Muscle of back (tissue), 11 donors: ENCODE results near the gene GBF1. TPM values are rescaled to one million over a fixed set of nuclear protein-coding genes. Genes with fewer than 3 reads are reported as not detected.

Source experiments
- DNase-seq, 3 donors: peaks; one replicate each; pipeline versions ENCODE4 v3.0.0 to v3.0.0-alpha.2; 2013
- polyA plus RNA-seq, 10 donors: library from polyadenylated mRNA; unstranded; fragments of 120-200 nt; gene quantifications; one replicate each; pipeline ENCODE4 v1.2.1, GENCODE V29; 2013; ENCODE audit not compliant: insufficient read length in 10 of 10

Gene GBF1
- polyA plus RNA-seq, 10 donors, result 41.2 to 56.6 (median 51.1) TPM

DNA sequence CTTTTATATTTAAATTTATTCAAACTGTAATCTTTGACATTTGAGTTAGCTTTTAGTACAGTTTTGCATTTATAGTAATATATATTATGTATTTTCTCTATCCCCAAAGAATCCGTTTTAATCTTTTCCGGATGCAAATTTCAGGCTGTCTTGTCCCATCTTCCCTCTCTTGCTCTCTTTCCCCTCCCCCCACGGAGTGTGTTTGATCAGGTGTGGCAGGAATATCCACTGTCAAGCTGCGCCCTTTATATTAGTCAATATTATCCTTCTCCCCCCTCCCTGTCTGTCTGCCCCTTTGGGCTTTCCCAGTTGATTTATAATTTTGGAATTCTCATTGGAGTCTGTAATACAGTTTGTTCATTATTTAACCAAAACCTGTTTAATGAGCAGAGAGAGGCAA is 19.0 kb downstream of the GBF1 start:
- DNase-seq, result no peak

DNA sequence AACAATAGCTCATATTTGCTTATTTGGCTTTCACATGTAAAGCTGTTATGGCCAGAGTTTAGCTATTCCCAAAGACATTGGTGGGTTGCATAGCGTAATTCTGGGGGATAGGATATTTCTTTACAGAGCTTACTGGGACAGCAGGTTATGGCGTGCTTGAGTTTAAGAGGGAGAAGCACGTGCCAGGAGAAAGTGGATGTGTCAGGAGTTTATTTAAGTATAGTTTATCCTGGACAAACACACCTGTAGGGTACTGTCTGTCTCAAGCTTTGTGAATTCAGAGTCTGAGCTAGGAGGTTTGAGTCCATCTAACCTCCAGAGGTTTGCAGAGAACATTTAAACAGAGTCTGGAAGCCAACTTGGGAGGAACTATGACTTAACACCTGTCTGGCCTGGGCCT is 21.3 kb downstream of the GBF1 start:
- no peak for DNase-seq

DNA sequence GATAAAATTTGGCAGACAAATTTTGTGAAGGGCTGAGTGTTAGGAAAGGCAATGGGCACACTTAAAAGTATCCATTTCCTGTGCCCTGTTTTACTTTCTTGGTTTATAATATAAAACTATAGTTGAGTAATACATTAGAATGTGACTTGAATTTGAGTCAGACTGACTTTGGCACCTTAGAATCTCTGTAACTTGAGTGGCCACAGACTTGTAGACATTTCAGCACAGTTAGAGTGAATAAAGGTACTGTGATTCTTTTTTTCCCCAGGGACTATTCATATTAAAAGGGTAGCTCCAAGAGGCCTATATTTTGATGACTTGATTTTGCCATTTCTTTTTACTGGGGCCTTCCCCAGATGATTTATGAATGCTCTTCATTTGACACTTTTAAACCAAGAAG is 22.4 kb downstream of the GBF1 start:
- DNase-seq, result no peak

DNA sequence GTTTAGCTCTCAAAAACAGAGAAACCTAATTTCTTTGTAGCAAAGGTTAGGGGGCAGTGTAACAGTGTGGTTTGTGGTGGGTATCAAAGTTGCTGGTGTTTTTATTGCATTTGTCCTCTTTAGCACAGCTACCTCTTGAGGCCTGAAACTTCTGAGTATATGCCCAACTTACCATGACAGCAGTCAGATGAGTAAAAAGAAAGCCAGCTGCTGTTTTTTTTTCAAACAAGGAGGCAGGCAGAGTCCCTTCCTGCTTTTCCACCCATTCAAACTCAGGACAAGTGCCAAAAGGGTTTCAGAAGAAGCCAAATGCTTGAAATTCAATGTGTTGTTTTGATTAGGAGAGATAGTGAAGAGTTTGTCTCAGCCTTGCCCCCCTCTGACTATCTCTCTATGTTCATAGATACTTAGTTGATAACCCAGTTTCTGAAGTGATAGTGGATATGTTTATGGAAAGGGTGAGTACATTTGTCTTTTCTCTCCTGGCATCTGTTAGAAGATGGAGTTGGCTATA is 23.1 kb downstream of the GBF1 start:
- DNase-seq, result peak in 2 of 3 donors; percentile 20 to 43

DNA sequence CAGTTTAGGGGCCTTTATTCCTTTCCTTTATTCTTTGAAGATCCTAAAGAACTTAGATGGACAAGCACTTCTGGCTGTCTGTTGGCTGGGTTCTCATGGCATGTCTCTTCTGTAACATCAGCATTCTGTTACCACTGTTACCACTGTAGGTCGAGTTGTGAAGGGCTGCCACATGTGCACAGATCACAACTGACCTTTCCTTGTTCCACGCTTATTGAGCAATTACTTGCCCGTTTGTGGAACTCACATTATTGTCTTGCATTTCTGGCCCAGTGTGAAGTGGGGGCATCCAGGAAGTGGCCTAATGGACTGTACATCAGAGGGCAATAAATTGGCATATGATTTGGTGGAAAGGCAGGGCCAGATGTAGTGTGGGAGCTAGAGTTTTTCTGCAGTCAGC is 23.7 kb downstream of the GBF1 start:
- peak; percentile 33 to 68 (median 53) for DNase-seq

DNA sequence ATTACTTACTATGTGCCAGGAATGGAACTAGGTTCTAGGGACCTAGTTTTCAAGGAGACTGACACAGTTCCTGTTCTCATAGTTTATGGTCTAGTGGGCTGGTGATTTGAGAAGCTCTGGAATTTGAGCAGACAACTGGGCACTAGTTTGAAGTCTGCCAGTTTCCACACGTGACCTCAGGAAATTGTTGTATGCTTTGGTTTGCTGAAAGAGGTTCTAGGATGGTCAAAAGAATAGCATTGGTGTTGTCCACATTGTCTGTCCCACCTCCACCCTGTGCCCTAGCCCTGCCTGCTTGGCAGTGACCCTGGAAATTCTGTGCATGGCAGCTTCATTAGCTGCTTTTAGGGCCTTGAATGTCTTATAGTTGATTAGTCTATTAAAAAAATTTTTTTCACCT is 28.7 kb downstream of the GBF1 start:
- DNase-seq, result peak in 1 of 3 donors; percentile 15

DNA sequence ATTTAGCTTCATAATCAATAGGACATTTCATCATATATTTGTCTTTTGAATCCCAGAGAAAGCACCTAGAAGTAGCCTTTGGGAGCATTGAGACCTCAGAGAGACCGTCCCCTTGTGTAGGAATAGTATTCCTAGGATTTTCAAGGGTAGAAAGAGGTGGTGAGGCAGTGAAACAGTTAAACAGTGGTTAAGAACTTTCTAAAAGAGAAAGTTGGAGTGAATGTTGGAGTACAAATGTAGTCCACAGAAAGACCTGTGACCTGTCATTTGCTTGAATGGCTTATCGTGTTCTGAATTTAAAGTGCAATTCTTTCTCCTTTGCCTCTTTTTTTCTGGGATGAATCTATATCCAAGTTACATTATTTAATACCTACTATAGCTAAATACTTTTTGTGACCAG is 30.0 kb downstream of the GBF1 start:
- no peak for DNase-seq

DNA sequence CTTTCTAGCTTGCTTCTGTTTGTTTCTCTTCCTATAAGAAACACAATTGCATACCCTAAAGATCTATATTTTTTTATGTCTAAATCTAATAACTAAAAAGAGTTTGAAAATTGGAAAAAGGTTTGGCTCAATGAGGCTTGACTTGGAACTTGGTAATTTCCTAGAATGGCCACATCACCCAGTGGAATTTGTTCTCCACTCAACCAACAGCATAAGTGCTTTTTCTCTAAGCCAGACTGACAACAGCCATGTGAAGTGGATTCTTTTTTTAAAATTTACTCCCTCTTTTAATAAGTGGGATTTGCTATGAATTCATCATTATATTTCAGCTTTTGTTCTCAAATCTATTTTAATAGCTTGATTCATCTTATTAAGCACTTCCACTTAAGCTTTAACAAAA is 33.8 kb downstream of the GBF1 start:
- no peak for DNase-seq

DNA sequence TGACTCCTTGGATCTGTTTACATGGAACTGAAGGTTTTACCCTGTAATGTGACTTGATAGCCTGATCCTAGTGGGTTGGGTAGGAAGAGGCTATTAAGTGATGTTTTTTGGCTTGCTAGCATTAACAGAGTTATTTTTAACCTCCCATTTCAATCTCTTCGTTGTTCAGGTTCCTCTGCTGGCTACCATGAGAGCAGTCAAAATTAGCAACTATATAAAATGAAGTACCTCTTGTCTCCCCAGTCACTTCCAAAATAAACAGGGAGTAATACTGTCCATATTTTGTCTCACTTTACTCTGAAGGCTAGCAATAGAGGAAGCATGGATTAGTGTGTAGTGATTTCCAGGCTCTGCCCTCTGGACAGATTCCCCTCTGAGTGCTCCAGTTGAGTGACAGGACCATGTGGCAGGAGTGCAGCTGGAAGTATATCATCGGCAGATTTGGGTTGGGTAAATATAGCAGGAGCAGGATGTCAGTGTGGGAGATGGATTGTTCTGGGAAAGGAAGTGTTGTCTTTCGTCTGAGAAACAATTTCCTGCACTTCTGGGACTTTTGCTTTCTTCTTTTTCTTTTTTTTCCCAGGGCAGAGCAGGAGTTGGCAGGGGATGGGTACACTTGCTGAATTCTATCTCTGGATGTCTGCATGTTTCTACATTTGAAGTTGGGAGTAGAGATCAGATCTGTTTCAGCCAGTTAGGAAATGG is 35.2 kb downstream of the GBF1 start:
- peak; percentile 78 to 88 (median 88) for DNase-seq

DNA sequence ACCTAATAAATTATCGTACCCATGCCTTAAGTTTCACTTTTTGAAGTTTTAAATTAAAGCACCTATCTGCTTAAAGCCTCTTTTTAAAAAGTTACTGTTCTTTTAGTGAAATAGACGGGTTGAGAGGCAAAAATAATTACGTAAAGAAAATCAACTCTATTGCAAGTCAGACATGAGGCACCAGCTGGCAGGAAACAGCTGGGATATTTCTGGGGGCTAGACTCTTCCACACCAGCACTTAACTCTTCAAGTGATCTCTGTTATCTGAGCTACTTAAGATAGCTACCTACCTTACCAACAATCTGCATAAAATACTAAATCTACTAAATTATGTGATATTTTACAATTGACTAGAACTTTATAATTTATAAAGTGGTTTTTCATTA is 35.8 kb downstream of the GBF1 start:
- DNase-seq, result peak; percentile 42 to 62 (median 51)

DNA sequence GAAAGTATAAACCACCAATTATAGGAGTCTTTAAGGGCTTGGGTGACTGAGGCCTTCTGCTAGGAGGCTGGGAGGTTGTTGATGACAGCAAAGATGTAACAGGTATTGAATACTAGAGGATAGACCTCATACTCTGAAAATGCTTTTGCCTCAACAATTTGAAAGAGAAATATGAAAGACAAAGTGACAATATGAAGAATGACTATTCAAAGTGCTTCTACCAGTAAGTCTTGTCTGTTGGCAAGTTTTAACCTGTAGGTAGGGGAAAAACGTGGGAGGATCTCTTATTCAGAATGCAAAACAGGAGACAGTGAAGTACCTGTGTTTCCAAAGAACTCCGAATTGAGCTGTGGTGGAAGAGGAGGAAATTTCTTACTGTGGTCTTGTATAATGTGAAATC is 38.2 kb downstream of the GBF1 start:
- no peak for DNase-seq

DNA sequence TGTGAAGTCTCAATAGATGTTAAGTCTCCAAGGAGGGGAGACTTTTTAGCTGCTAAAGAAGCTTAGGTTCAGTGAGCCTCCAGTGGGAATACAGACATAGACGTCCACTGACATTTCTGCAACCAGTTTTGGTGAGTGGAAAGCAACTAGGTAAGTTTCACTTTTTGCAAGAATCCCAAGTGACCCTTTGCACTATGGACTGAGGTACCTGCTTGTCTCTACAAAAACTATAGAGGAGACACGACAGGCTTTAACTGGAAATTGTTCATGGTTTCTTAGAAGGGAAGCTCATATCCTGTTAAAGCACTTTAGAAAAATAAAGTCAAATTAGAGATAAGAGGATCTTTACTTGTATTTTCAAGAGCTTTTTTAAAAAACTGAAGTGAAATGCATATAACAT is 38.6 kb downstream of the GBF1 start:
- no peak for DNase-seq

DNA sequence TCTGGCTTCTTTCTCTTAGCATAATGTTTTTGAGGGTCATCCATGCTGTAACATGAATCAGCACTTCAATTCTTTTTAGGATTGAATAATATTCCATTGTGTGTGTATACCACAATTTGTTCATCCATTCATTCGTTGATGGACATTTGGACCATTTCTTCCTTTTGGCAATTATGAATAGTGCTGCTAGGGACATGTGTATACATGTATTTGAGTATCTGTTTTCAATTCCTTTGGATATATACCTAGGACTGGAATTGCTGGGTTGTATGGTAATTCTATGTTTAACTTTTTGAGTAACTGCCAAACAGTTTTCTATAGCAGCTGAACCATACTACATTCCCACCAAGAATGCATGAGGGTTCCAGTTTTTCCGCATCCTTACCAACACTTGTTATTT is 39.2 kb downstream of the GBF1 start:
- DNase-seq, result no peak

DNA sequence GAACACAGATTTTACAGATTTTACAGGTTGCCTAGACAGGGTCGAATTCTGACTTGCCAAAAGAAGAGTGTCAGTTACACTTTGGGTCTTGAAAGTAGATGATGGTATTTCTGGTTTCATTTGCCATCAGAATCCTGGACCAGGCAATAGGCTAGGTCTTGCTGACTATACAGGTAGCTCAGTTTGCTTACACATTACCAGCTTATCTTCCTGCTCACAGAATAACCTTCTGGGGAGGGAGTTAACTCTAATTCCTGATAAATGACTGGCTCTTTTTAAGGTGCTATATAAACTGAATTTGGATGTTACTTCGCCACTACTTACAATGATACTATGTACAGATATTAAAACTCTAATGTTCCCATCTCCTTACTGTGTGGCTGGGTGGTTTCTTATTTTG is 39.8 kb downstream of the GBF1 start:
- DNase-seq, result no peak

DNA sequence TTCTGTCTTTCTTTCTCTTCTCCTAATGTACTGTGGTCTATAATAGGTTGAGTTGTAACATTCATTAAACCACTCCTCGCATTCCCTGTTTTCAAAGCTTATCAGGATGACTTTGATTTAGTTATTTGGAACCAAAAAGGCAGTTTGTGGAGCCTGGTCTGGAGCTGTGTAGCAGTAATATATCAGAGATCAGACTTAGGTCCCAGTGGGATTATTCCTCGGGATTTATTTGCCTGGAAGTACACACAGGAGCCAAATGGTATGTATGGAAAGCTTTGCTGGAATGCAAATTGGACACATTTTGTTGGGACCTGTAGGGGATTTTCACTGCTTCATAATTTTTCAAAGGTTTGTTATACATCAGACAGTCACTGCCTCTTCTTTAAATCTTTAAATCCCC is 40.9 kb downstream of the GBF1 start:
- no peak for DNase-seq

DNA sequence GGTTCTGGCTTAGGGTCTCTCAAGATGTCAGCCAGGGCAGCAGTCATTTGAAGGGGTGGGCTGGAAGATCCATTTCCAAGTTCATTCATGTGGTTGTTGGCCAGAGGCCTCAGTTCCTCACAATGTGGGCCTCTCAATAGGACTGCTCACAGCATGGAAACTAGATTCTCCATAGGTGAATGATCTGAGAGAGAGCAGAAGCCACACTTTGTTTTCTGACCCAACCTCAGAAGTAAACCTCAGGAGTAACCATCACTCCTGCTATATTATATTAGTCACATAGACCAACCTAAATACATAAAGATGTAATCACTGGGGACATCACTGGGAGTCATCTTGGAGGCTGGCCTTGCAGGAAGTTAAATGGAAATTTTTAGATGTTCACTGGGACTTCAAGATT is 42.2 kb downstream of the GBF1 start:
- DNase-seq, result no peak

DNA sequence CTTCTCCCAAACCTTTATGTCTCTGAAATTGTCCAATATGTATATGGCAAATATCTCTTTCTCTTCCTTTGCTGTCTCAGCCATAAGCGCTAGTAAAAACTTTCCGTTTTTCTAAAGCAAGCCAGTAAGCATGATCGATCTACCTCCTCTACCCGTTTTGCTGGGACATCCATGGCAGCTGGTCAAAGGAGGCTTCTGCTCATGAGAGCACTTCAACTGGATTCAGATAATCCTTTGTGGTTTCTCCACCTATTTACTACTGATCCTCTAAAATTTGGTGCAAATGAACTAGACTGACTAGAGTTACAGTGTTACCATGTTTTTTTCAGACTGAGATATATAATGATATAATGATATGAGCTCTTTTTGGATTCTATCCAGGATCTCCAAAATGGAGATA is 42.7 kb downstream of the GBF1 start:
- no peak for DNase-seq

DNA sequence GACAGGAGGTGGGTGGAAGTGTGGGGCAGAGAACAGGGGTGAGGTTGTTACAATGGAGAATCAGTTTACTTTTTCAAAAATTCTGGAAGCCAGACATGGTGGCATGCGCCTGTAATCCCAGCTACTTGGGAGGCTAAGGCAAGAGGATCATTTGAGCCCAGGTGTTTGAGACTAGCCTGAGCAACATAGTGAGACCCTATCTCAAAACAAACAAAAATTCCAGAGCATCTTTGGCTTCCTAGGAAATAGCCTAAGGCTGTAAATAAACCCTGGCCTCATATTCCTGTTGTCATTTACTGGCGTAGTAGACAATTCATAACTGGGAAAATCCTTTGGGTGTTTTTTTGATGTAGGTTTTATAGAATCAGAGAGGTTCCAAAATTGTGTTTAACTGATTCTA is 44.0 kb downstream of the GBF1 start:
- DNase-seq, result no peak

DNA sequence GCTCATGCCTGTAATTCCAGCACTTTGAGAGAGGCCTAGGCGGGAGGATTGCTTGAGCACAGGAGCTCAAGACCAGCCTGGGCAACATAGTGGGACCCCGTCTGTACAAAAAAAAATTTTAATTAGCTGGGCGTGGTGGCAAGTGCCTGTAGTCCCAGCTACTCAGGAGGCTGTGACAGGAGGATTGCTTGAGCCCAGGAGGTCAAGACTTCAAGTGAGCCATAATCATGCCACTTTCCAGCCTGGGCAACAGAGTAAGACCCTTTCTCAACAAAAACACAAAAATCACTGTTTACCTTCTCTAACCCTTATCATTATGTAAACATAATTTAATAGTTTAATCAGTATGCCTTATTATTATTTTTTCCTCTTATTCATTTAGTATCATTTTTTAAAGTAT is 44.5 kb downstream of the GBF1 start:
- no peak for DNase-seq

DNA sequence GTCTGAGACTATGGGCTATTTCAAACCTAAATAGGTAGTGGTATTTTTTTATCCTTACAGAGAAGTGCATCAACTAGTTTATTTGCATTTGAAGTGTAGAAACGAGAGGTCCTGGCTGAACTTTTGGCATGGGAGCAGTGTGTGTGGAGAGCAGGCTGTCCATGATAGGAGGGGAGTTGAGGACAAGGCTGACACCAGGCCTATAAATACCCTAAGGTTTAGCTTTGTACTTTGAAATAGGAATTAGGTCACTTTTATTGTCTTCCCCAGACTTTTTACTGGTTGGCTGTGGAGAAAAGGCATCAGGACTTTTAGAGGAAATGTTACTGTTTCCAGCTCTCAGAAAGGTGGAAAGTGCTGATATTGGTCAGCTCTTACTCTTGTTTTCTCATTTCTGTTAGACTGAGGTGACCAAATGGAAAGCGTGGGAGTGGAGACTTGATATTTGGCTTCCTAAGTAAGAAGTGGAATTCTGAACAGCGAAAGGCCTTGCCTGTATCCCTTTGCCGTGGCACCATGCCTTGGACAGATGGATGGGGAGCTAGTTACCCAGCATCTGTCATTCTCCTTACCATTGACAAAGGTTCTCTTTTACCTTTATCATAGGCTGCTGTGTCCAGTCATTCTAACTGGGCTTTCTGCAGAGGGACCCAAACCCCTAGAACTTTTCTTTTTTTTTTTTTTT is 46.0 kb downstream of the GBF1 start:
- DNase-seq, result no peak

DNA sequence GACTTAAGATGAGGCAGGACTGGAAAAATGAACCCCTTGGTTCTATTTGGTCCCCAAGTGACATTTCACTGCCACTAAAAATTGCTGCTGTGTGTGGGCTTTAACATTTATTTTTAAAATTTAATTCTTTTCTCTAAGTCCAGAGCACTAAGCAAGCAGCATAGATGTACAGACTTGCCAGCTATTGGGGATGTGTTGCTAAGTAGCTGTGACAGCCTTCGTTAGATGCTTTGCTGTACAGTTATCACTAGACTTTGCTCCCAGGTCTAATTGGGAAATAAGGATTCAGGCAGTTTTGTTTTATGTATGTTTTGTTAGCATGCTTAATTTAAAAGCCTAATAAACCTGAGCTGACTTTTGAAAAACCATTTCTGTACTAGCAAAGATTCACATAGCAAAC is 51.8 kb downstream of the GBF1 start:
- DNase-seq, result no peak

DNA sequence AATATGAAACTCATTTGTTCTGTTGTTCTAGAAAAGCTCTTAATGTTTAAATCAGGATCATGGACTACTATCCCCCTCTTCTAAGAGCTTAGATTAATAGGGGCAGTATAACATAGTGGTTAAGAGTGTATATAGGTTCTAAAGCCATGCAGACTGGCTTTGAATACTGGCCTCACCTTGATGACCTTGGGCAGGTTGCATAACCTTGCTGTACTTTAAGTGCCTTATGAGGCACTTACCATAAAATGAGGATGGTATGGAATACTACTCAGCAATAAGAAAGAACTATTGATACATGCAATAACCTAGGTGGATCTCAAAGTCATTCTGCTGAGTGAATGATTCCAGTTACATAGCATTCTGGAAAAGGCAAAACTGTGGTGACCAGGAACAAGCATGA is 53.6 kb downstream of the GBF1 start:
- no peak for DNase-seq

DNA sequence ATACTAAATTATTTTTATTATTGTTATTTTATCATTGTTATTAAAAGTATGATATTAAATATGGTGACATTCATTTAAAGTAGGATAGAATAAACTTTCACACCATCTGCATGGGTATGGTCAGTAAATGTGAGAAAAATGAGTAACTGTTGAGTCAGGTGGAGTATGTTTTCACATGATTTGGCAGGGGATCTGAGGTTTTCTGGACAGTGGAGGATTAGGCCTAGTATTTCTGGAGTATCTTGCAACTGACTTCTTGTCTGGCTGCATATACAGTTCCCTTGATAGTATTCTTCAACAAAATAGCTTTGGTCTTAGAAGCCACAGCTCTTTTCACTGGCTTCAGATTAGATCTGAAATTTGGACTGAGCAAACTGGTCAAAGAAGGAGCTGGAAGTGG is 54.5 kb downstream of the GBF1 start:
- DNase-seq, result no peak
